NCI-H2227 (cell line): ENCODE measurements around the gene RCL1.

Experiments
- DNase-seq: peaks from one replicate; lab custom pipeline; 2025; ENCODE audit not compliant: unreplicated experiment; lab: John Stamatoyannopoulos, UW

RCL1 gene

GRCh38 chr9:4805191-4805918 is 12.6 kb downstream of the RCL1 start:
- no peak for DNase-seq

- no peak for DNase-seq
These were observed 17.8 kb downstream of the RCL1 start for GRCh38 chr9:4810565-4810964.

GRCh38 chr9:4811824-4812223 is 19.1 kb downstream of the RCL1 start:
- DNase-seq = no peak

- DNase-seq = no peak
These were observed 20.1 kb downstream of the RCL1 start for GRCh38 chr9:4812858-4813257.

- DNase-seq = no peak
These were observed 22.2 kb downstream of the RCL1 start for GRCh38 chr9:4814913-4815312.

GRCh38 chr9:4815381-4815956 is 22.7 kb downstream of the RCL1 start:
- DNase-seq = no peak

GRCh38 chr9:4820168-4820567 is 27.4 kb downstream of the RCL1 start:
- DNase-seq = no peak

GRCh38 chr9:4821133-4821532 is 28.4 kb downstream of the RCL1 start:
- DNase-seq = no peak

- DNase-seq = no peak
These were observed 29.3 kb downstream of the RCL1 start for GRCh38 chr9:4822057-4822456.

GRCh38 chr9:4826417-4827166 is 33.8 kb downstream of the RCL1 start:
- no peak for DNase-seq

- no peak for DNase-seq
These were observed 34.5 kb downstream of the RCL1 start for GRCh38 chr9:4827224-4827623.

- no peak for DNase-seq
These were observed 36.0 kb downstream of the RCL1 start for GRCh38 chr9:4828761-4829160.

GRCh38 chr9:4829969-4830368 is 37.2 kb downstream of the RCL1 start:
- no peak for DNase-seq

GRCh38 chr9:4830699-4831098 is 38.0 kb downstream of the RCL1 start:
- DNase-seq = no peak

GRCh38 chr9:4831119-4831518 is 38.4 kb downstream of the RCL1 start:
- no peak for DNase-seq

- DNase-seq = no peak
These were observed 39.2 kb downstream of the RCL1 start for GRCh38 chr9:4831944-4832343.

GRCh38 chr9:4832786-4833579 is 40.2 kb downstream of the RCL1 start:
- no peak for DNase-seq

- no peak for DNase-seq
These were observed 41.2 kb downstream of the RCL1 start for GRCh38 chr9:4833781-4834560.

GRCh38 chr9:4836676-4837075 is 43.9 kb downstream of the RCL1 start:
- DNase-seq = no peak

GRCh38 chr9:4837261-4838188 is 44.8 kb downstream of the RCL1 start:
- no peak for DNase-seq
